Activated CD8-positive, alpha-beta T cell treated with anti-CD3 and anti-CD28 coated beads, Interleukin-2, amount 10 ng/mL, durations not matched to agents 7 days and 5 days (primary cell): ENCODE measurements around the gene PTPRU. TPM values are rescaled to one million over a fixed set of nuclear protein-coding genes. Genes with fewer than 3 reads are reported as not detected.

Source experiments
- ATAC-seq: fragments of 150-1000 bp; cut with Tn5 transposase; one replicate; pipeline ENCODE4 v1.10.0; 2021; ENCODE audit warnings: moderate library complexity
- CTCF ChIA-PET: fragments of 350-600 bp; sonication (Branson Sonifier 250); formaldehyde crosslinking; loops from one replicate; lab custom pipeline; 2021; ENCODE audit warnings: antibody characterized with exemption; lab: Charles Lee
- POLR2A ChIA-PET: fragments of 350-600 bp; sonication (Branson Sonifier 250); formaldehyde crosslinking; loops from one replicate; lab custom pipeline; 2021; ENCODE audit warnings: antibody characterized with exemption; lab: Charles Lee
- DNase-seq: peaks from one replicate; pipeline ENCODE4 v3.0.0-alpha.2; 2020
- H3K27ac Mint-ChIP-seq: one replicate; pipeline ENCODE4 v1.8.0; 2021; ENCODE audit warnings: mild to moderate bottlenecking, mixed read lengths
- H3K27me3 Mint-ChIP-seq: one replicate; pipeline ENCODE4 v1.8.0; 2021; ENCODE audit warnings: low read depth, mixed read lengths
- H3K36me3 Mint-ChIP-seq: one replicate; pipeline ENCODE4 v1.8.0; 2021; ENCODE audit warnings: low read depth, mixed read lengths
- H3K4me1 Mint-ChIP-seq: one replicate; pipeline ENCODE4 v1.8.0; 2021; ENCODE audit warnings: low read depth, mixed read lengths
- H3K4me3 Mint-ChIP-seq: one replicate; pipeline ENCODE4 v1.8.0; 2021; ENCODE audit warnings: mild to moderate bottlenecking, mixed read lengths
- H3K9me3 Mint-ChIP-seq: one replicate; pipeline ENCODE4 v1.8.0; 2022; ENCODE audit warnings: mixed read lengths; ENCODE audit not compliant: insufficient read depth
- total RNA-seq, 2 experiments: library from RNA; stranded (reverse); gene quantifications; one replicate each; pipeline ENCODE4 v1.2.3, GENCODE V29; 2021

PTPRU gene
- total RNA-seq, 2 experiments from 2014 or later = 0.13 TPM; not detected in 1

GRCh38 chr1:29202053-29202452 lies 34.3 kb upstream of the PTPRU start:
- Mint-ChIP-seq H3K27me3 (no peaks in the 10 kb centered on the region), H3K9me3 (no peaks in the 10 kb centered on the region), H3K36me3 (peaks cover 12% of the 10 kb centered on the region), H3K4me3 (no peak overlapping the region), H3K4me1 (peaks cover 23% of the 10 kb centered on the region), H3K27ac (peak overlapping the region; percentile 10)
- CTCF ChIA-PET = interaction anchor here (0.6 to 5.5 kb wide), 64 partner anchors 8 to 559 kb away, joined by 3 to 110 read pairs (median 5); partner anchors contain the start of genes EPB41, MECR, SRSF4 and TAF12
- no peak for ATAC-seq
- no peak for DNase-seq
- POLR2A ChIA-PET = interaction anchor here (0.9 to 4.0 kb wide), 3 partner anchors 20 to 427 kb away, joined by 3 to 27 read pairs (median 3); partner anchors contain the start of gene SRSF4

GRCh38 chr1:29202584-29203340 lies 33.6 kb upstream of the PTPRU start:
- H3K9me3 Mint-ChIP-seq = no peaks in the 10 kb centered on the region
- POLR2A ChIA-PET = interaction anchor here (1.1 to 4.0 kb wide), 3 partner anchors 21 to 554 kb away, joined by 3 to 27 read pairs (median 4); partner anchors contain the start of genes RNU11 and SRSF4
- peak overlapping the region; percentile 36 for H3K27ac Mint-ChIP-seq
- DNase-seq = peak; percentile 92
- no peak overlapping the region for H3K4me3 Mint-ChIP-seq
- no peaks in the 10 kb centered on the region for H3K27me3 Mint-ChIP-seq
- peaks cover 12% of the 10 kb centered on the region for H3K36me3 Mint-ChIP-seq
- CTCF ChIA-PET = interaction anchor here (0.6 to 5.5 kb wide), 67 partner anchors 9 to 560 kb away, joined by 3 to 110 read pairs (median 5); partner anchors contain the start of genes EPB41, MECR, SRSF4 and TAF12
- peak; percentile 95 for ATAC-seq
- peaks cover 19% of the 10 kb centered on the region for H3K4me1 Mint-ChIP-seq

- Mint-ChIP-seq H3K27me3 (no peaks in the 10 kb centered on the region), H3K36me3 (peaks cover 10% of the 10 kb centered on the region), H3K4me3 (no peak overlapping the region), H3K4me1 (no peaks in the 10 kb centered on the region), H3K9me3 (no peaks in the 10 kb centered on the region), H3K27ac (peak overlapping the region; percentile 16)
- DNase-seq (no peak), ATAC-seq (no peak)
- POLR2A ChIA-PET = interaction anchor here (1.5 kb wide), 1 partner anchor 27 kb away, joined by 3 read pairs; the partner anchor contains the start of gene SRSF4
- CTCF ChIA-PET = interaction anchor here (1.8 kb wide), 1 partner anchor 327 kb away, joined by 7 read pairs; no protein-coding TSS in a partner anchor
Measured at GRCh38 chr1:29208442-29208841, 27.9 kb upstream of the PTPRU start.

- ATAC-seq = no peak
- ChIA-PET CTCF (interaction anchor here (1.8 kb wide), 1 partner anchor 327 kb away, joined by 7 read pairs; no protein-coding TSS in a partner anchor), POLR2A (no interaction called here)
- Mint-ChIP-seq H3K27ac (no peak overlapping the region), H3K4me1 (no peaks in the 10 kb centered on the region), H3K36me3 (peaks cover 12% of the 10 kb centered on the region), H3K4me3 (no peak overlapping the region), H3K9me3 (no peaks in the 10 kb centered on the region), H3K27me3 (no peaks in the 10 kb centered on the region)
- no peak for DNase-seq
Measured at GRCh38 chr1:29209173-29209572, 27.1 kb upstream of the PTPRU start.

GRCh38 chr1:29210278-29211085 lies 25.8 kb upstream of the PTPRU start:
- no peak overlapping the region for H3K27ac Mint-ChIP-seq
- H3K4me1 Mint-ChIP-seq = no peaks in the 10 kb centered on the region
- peaks cover 15% of the 10 kb centered on the region for H3K36me3 Mint-ChIP-seq
- POLR2A ChIA-PET = no interaction called here
- ATAC-seq (no peak), DNase-seq (no peak)
- no peaks in the 10 kb centered on the region for H3K9me3 Mint-ChIP-seq
- CTCF ChIA-PET = interaction anchor here (1.0 kb wide), 1 partner anchor 329 kb away, joined by 4 read pairs; no protein-coding TSS in a partner anchor
- H3K27me3 Mint-ChIP-seq = no peaks in the 10 kb centered on the region
- no peak overlapping the region for H3K4me3 Mint-ChIP-seq

GRCh38 chr1:29211086-29212030 lies 25.0 kb upstream of the PTPRU start:
- H3K9me3 Mint-ChIP-seq = no peaks in the 10 kb centered on the region
- H3K27me3 Mint-ChIP-seq = no peaks in the 10 kb centered on the region
- ChIA-PET POLR2A (no interaction called here), CTCF (interaction anchor here (1.0 to 1.3 kb wide), 2 partner anchors 9 to 330 kb away, joined by 4 to 7 read pairs; no protein-coding TSS in a partner anchor)
- H3K4me1 Mint-ChIP-seq = no peaks in the 10 kb centered on the region
- peaks cover 20% of the 10 kb centered on the region for H3K36me3 Mint-ChIP-seq
- no peak overlapping the region for H3K27ac Mint-ChIP-seq
- ATAC-seq (no peak), DNase-seq (no peak)
- H3K4me3 Mint-ChIP-seq = no peak overlapping the region

- H3K4me1 Mint-ChIP-seq = no peaks in the 10 kb centered on the region
- no peaks in the 10 kb centered on the region for H3K9me3 Mint-ChIP-seq
- H3K27me3 Mint-ChIP-seq = no peaks in the 10 kb centered on the region
- peak overlapping the region; percentile 27 for H3K27ac Mint-ChIP-seq
- no peak for DNase-seq
- CTCF ChIA-PET = interaction anchor here (0.7 to 1.1 kb wide), 2 partner anchors 11 to 19 kb away, joined by 3 to 6 read pairs; no protein-coding TSS in a partner anchor
- POLR2A ChIA-PET = no interaction called here
- no peak for ATAC-seq
- H3K4me3 Mint-ChIP-seq = no peak overlapping the region
- peaks cover 22% of the 10 kb centered on the region for H3K36me3 Mint-ChIP-seq
Measured at GRCh38 chr1:29213055-29213454, 23.3 kb upstream of the PTPRU start.

- no peak for DNase-seq
- Mint-ChIP-seq H3K36me3 (peaks cover 20% of the 10 kb centered on the region), H3K27ac (no peak overlapping the region), H3K9me3 (no peaks in the 10 kb centered on the region), H3K4me1 (no peaks in the 10 kb centered on the region), H3K27me3 (no peaks in the 10 kb centered on the region), H3K4me3 (no peak overlapping the region)
- POLR2A ChIA-PET = interaction anchor here (0.6 kb wide), 1 partner anchor 618 kb away, joined by 3 read pairs; no protein-coding TSS in a partner anchor
- CTCF ChIA-PET = interaction anchor here (0.7 to 3.2 kb wide), 3 partner anchors 16 to 341 kb away, joined by 3 to 16 read pairs (median 3); no protein-coding TSS in a partner anchor
- ATAC-seq = no peak
Measured at GRCh38 chr1:29217633-29218032, 18.7 kb upstream of the PTPRU start.

GRCh38 chr1:29218223-29218622 lies 18.1 kb upstream of the PTPRU start:
- ChIA-PET POLR2A (no interaction called here), CTCF (interaction anchor here (0.7 to 3.2 kb wide), 4 partner anchors 8 to 341 kb away, joined by 3 to 16 read pairs (median 3); no protein-coding TSS in a partner anchor)
- H3K36me3 Mint-ChIP-seq = peaks cover 17% of the 10 kb centered on the region
- H3K4me1 Mint-ChIP-seq = no peaks in the 10 kb centered on the region
- ATAC-seq (no peak), DNase-seq (no peak)
- H3K4me3 Mint-ChIP-seq = no peak overlapping the region
- no peak overlapping the region for H3K27ac Mint-ChIP-seq
- no peaks in the 10 kb centered on the region for H3K9me3 Mint-ChIP-seq
- H3K27me3 Mint-ChIP-seq = no peaks in the 10 kb centered on the region

- Mint-ChIP-seq H3K27ac (no peak overlapping the region), H3K27me3 (no peaks in the 10 kb centered on the region), H3K4me1 (no peaks in the 10 kb centered on the region), H3K9me3 (no peaks in the 10 kb centered on the region), H3K36me3 (peaks cover 4% of the 10 kb centered on the region), H3K4me3 (no peak overlapping the region)
- no peak for ATAC-seq
- POLR2A ChIA-PET = no interaction called here
- no peak for DNase-seq
- CTCF ChIA-PET = interaction anchor here (1.1 kb wide), 1 partner anchor 8 kb away, joined by 3 read pairs; no protein-coding TSS in a partner anchor
Measured at GRCh38 chr1:29221296-29221695, 15.0 kb upstream of the PTPRU start.
